GM10266 (cell line): Measurements from ENCODE around the gene C1RL.
"Not testable (repeated sequence)": the region's sequence is repeated elsewhere in the genome, so short reads cannot be mapped to it uniquely, and the experiment has no call there.

Experiments used
- DNase-seq: peaks from one replicate; pipeline ENCODE4 v3.0.0; 2012; ENCODE audit errors: extremely low spot score
- CTCF ChIP-seq: IDR thresholded peaks from 2 replicates; pipeline ENCODE4 v1.5.1; 2012; ENCODE audit warnings: mild to moderate bottlenecking, low read depth; ENCODE audit not compliant: control insufficient read depth, insufficient read depth; ENCODE audit errors: missing control alignments

The C1RL gene

GRCh38 chr12:7061596-7061995 is 47.4 kb downstream of the C1RL start:
- DNase-seq = no peak
- TF ChIP-seq CTCF = no peak

GRCh38 chr12:7061138-7061537 is 47.9 kb downstream of the C1RL start:
- no peak for DNase-seq
- no peak for TF ChIP-seq CTCF

- DNase-seq = no peak
- no peak for TF ChIP-seq CTCF
Observed at GRCh38 chr12:7060353-7060954, 48.6 kb downstream of the C1RL start, which contains the start of gene C1S. Gene C1S (plus strand): TSS chr12:7060718. CDS start chr12:7061913, 1,195 bp downstream.

GRCh38 chr12:7059780-7060179 is 49.2 kb downstream of the C1RL start:
- no peak for DNase-seq
- no peak for TF ChIP-seq CTCF

GRCh38 chr12:7058850-7059395 is 50.1 kb downstream of the C1RL start:
- no peak for TF ChIP-seq CTCF
- no peak for DNase-seq

GRCh38 chr12:7058163-7058845 is 50.7 kb downstream of the C1RL start:
- TF ChIP-seq CTCF = no peak
- DNase-seq = no peak

GRCh38 chr12:7055736-7056135 is 53.3 kb downstream of the C1RL start:
- not testable (repeated sequence) for DNase-seq
